IMR-90 (cell line): ENCODE measurements around the gene MRPS5.

ENCODE experiments used
- BHLHE40 ChIP-seq: fragments of 150-350 bp; IDR thresholded peaks from 2 replicates; pipeline ENCODE4 v1.6.1; 2016; ENCODE audit warnings: mild to moderate bottlenecking, low read depth, low read length
- CEBPB ChIP-seq: IDR thresholded peaks from 2 replicates; pipeline ENCODE4 v1.6.1; 2012; ENCODE audit warnings: low read depth, low read length, improper control_type of control experiment
- CHD1 ChIP-seq: IDR thresholded peaks from 2 replicates; pipeline ENCODE4 v1.6.1; 2012; ENCODE audit warnings: low read depth, low read length, improper control_type of control experiment
- POLR2A ChIP-seq: IDR thresholded peaks from 2 replicates; pipeline ENCODE4 v1.6.1; 2012; ENCODE audit warnings: mild to moderate bottlenecking, low read depth, low read length
- RAD21 ChIP-seq: IDR thresholded peaks from 2 replicates; pipeline ENCODE4 v1.6.1; 2012; ENCODE audit warnings: low read length, improper control_type of control experiment
- RCOR1 ChIP-seq: IDR thresholded peaks from 2 replicates; pipeline ENCODE4 v1.6.1; 2012; ENCODE audit warnings: mild to moderate bottlenecking, low read length, improper control_type of control experiment; ENCODE audit not compliant: insufficient replicate concordance
- SMC3 ChIP-seq: fragments of 150-350 bp; IDR thresholded peaks from 2 replicates; pipeline ENCODE4 v1.6.1; 2016; ENCODE audit warnings: low read depth, mild to moderate bottlenecking, antibody characterized with exemption, low read length, moderate library complexity
- TF ChIP-seq, protein P1 (sequence below): conservative IDR thresholded peaks from 2 replicates; pipeline ENCODE4 v1.5.1; 2012; ENCODE audit warnings: mild to moderate bottlenecking, low read depth, low read length, improper control_type of control experiment

DNA sequence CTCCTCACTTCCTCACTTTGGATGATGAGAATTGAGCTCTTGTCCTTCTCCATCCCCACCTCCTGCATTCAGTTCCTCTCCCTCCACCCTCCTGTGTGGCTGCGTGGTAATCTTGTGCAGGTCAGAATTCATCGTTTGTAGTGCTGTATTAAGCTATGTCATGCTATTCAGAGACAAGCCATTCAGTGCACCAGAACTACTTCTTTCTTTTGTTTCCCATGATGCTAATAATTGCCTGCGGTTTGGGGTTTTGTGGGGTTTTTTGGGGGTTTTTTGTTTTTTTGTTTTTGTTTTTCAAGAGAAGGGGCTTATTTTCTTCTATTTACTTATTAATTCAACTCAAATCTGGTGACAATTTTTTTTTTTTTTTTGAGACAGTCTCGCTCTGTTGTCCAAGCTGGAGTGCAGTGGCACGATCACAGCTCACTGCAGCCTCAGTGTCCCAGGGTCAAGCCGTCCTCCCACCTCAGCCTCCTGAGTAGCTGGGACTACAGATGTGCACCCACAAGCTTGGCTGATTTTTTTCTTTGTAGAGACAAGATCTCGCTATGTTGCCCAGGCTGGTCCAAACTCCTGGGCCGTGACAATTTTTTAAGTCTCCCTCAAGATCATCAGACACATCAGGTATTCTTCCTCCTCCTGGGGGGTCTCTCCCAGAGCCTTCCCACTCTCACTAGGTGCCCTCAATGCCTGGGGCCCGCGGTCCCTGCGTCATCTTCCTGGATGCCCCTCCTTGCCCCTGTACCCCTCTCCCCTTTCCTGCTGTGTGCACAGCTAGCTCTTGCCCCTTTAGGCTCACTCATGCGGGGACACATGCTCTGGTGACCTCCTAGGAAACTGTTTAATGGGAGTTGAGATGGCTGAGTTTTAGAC, 58.3 kb downstream of the MRPS5 start:
- TF ChIP-seq, protein P1, sequence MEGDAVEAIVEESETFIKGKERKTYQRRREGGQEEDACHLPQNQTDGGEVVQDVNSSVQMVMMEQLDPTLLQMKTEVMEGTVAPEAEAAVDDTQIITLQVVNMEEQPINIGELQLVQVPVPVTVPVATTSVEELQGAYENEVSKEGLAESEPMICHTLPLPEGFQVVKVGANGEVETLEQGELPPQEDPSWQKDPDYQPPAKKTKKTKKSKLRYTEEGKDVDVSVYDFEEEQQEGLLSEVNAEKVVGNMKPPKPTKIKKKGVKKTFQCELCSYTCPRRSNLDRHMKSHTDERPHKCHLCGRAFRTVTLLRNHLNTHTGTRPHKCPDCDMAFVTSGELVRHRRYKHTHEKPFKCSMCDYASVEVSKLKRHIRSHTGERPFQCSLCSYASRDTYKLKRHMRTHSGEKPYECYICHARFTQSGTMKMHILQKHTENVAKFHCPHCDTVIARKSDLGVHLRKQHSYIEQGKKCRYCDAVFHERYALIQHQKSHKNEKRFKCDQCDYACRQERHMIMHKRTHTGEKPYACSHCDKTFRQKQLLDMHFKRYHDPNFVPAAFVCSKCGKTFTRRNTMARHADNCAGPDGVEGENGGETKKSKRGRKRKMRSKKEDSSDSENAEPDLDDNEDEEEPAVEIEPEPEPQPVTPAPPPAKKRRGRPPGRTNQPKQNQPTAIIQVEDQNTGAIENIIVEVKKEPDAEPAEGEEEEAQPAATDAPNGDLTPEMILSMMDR: no peak
- TF ChIP-seq SMC3 (no peak), RCOR1 (no peak), RAD21 (no peak), CHD1 (no peak), BHLHE40 (no peak), CEBPB (no peak), POLR2A (no peak)
